22Rv1 (cell line): Measurements from ENCODE around the gene SYNPO.

Experiments used
- ZFX ChIP-seq: fragments of 450-650 bp; IDR thresholded peaks from 2 replicates; pipeline ENCODE4 v1.6.1; 2017; ENCODE audit warnings: antibody characterized with exemption, borderline replicate concordance
- TF ChIP-seq, protein P1 (sequence below): fragments of 450-650 bp; IDR thresholded peaks from 2 replicates; pipeline ENCODE4 v1.5.1; 2017; ENCODE audit warnings: mild to moderate bottlenecking

DNA sequence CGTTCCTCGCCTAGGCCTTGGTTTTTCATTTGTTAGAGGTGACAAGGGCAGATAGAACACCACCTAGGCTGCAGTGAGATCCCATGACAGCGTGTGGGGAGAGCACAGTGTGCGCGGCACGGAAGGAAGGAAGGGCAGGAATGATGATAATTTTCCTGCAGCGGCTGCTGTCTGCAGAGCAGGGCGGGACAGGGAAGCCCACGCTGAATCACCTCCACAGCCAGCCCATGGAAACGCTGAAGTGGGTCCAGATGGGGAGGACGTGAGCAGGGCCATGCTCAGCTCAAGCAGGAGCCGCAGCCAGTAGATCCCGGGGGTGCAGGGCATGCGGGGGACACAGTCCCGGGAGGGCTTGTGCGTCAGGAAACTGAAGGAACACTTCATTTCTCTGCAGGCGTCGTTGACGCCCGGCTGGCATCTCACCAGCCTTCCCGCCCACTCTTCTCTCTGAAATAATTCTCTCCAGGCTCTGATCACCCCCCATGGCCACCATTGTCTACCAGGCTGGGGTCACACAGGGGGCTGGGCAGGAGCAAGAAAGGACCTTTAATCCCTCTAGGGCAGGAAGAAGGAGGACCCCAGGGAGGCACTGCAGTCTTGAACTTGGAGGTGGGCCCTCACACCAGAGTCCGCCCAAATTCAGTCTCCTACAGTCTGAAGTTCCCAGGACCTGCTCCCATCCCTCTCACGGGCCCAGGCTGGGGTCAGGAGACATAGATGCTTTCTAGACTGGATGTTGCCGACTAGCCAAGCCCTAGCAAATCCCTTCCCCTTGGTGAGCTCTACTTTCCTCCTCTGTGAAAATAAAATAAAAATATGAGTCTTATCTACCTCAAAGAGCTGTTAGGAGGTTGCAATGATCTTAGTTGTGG lies 20.9 kb upstream of the SYNPO start:
- TF ChIP-seq, protein P1, sequence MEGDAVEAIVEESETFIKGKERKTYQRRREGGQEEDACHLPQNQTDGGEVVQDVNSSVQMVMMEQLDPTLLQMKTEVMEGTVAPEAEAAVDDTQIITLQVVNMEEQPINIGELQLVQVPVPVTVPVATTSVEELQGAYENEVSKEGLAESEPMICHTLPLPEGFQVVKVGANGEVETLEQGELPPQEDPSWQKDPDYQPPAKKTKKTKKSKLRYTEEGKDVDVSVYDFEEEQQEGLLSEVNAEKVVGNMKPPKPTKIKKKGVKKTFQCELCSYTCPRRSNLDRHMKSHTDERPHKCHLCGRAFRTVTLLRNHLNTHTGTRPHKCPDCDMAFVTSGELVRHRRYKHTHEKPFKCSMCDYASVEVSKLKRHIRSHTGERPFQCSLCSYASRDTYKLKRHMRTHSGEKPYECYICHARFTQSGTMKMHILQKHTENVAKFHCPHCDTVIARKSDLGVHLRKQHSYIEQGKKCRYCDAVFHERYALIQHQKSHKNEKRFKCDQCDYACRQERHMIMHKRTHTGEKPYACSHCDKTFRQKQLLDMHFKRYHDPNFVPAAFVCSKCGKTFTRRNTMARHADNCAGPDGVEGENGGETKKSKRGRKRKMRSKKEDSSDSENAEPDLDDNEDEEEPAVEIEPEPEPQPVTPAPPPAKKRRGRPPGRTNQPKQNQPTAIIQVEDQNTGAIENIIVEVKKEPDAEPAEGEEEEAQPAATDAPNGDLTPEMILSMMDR, result no peak
- no peak for TF ChIP-seq ZFX
